Activated T-cell treated with anti-CD3 and anti-CD28 coated beads, Interleukin-2, amount 50 U/mL, for 1 hour (primary cell): ENCODE data around the gene WNT6.

Experiments used
- DNase-seq: peaks from one replicate; pipeline ENCODE4 v3.0.0-alpha.2; 2020

The WNT6 gene

DNA sequence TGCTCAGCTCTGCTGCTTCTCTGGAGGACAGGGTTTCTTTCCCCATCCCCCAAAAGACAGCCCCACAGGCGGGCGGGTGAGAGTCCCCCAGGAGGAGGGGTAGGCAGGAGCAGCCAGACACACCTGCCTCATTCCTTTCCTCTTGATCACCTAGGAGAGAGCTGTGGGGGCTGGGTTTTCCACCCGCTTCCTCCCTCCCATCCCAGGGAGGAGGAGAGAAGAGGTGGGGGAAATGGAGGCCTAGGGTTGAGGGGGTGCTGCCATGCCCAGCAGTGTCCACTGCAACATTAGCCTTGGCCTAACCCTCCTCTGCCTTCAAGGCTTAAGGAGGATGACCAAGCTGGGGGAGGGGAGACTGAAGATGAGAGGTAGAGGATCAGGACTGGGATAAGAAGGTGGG, 35.7 kb downstream of the WNT6 start:
- no peak for DNase-seq

DNA sequence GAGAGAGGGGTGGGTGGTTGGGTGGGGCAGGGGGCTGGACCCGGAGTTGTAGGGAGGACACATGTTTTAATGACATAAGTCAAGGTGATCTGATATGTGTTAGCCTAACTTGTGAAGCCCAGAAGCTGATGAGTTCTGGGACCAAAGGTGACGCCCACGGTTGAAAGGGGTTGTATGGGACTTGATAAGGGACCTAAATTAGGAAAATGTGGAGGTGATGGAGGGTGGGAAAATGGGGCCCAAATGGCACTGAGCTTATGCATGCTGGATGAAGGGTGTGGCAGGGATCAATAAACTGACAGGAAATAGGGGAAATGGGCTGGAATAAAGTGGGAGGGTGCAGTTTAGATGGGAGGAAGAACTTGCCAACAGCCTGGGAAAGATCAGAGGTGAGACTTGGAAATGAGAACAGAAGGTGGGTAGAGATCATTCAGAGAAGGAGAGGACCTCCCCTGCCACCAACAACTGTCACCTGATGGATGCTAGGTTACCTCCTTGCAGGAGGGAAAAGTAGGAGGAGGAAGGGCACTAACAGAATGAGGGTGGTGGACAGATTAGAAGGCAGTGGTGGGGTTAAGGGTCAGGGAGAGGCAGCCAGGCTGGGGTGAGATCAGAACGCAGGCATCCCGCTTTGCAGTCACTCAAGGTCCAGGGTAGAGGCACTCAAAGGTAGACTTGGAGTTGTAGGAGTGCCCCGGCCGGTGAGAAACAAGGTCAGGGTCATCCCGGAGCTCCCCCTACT, 36.3 kb downstream of the WNT6 start:
- DNase-seq = peak; percentile 26

DNA sequence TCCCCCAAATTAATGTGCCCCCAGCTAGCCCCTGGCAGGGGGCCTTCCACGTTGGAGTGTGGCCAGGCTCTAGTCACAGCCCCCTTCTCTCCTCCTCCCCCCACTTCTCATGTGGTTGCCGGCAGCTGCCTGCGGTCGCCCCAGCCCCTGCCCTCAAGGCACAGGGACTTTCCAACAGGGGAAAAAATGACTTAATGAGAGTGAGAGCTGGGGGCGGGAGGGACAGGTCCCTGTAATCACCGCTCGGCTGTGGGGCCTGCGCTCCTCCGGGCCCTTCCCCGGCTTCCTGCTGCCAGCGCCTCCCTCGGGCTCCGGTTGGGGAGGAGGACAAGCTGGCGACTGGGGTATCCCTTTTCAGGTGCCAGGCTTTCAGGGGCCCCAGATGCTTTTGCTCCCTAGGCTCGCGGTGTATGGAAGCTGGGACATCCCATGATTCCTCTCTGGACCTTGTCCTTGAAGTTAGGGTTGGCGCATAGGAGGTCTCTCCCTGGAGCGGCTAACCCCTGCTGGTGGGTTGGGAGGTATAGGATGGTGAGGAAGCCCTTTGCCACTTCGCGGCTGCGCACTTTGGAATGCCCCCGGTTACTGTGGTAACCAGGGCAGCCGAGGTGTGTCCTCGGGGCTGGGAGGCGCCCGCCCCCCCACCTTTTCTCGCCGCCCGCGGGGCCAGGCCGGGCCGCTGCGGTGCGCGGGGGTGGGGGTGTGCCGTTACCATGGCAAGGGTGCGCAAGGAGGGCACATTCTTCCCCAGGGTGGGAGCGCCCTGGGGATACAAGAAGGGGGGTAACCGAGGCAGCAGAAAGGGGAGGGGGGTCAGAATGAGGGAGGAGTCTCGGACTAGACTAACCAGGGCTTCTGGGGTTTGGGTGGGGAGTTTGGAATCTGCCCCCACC, 37.1 kb downstream of the WNT6 start:
- peak; percentile 82 for DNase-seq

DNA sequence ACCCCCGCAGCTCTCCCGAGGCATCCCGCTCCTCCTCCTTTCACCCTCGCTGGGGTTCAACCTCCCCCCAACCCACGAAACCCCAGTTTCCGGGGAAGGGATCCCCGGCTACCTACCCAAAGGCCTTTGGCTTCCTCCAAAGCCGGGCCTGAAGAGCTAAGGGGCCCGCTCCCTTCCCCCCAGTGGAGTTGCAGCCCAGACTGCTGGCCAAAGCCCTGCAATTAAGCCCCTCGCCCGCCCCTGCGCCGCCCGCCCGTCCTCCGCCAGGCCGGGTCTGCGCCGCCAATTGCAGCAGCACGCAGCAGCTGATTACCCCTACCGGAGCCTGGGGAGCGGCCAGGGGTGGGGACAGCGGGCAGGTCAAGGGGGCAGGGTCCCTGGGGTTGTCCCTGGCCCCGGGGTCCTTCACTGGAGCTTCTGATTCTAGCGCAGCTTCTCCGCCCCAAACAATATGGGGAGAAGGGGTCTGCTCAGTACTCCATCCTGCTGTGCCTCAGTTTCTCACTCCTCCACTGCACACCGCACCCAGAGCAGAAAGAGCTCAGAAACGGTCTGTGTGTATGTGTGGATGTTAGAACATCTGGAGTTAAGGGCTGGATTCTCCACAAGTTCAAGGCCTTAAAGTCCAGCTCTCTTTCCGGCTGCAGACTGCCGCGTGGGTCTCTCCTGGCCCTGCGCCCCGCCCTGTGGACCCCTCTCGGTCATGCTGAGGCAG, 37.9 kb downstream of the WNT6 start:
- peak; percentile 52 for DNase-seq

DNA sequence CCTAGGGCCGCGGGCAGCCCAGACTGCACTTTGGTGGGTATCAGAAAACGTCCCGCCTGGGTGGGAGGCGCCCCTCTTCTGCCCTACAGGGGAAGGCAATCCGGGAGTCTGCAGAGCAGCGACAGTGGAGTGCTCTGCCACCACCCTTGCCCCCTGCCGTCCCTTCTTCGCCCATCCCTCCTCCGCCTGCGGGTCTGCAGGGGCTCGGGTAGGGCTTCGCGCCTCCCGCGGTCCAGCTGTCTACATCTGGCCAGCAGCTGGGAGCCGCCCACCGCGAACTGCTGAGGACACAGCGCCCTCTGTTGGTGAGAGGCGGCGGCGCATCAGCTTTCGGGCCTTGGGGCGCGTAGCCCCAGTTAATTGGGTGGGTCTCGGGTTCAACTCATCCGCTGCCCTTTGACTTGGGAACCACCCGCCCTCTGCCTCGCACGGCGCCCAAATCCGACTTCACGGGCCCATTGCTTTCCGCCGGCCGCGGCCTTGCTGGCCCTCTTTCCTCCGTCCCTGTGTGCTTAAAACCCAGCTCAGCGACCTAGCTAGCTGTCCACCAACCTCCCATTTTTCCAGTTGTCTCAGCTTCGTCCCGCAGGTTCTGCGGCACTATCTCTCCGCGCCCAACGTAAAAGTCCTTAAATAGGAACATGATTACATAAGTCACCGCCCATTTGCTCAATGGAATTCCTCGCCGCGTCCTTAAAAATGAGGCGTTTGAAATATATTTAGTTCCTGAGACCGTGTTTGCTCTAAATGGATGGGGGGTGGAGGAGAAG, 38.7 kb downstream of the WNT6 start:
- peak; percentile 88 for DNase-seq

DNA sequence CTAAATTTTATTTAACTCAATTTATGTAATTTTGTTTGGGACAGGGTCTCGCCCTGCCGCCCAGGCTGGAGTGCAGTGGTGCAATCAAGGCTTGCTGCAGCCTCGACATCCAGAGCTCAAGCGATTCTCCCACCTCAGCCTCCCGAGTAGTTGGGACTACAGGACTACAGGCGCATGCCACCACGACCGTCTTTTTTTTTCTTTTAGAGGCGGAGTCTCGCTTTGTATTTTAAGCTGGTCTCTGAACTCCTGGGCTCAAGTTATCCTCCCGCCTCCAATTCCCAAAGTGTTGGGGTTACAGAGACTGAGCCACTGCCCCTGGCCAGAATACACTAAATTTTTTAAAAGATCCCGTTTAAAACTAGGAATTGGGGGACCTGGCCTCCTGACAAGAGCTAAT, 39.5 kb downstream of the WNT6 start:
- DNase-seq = no peak

DNA sequence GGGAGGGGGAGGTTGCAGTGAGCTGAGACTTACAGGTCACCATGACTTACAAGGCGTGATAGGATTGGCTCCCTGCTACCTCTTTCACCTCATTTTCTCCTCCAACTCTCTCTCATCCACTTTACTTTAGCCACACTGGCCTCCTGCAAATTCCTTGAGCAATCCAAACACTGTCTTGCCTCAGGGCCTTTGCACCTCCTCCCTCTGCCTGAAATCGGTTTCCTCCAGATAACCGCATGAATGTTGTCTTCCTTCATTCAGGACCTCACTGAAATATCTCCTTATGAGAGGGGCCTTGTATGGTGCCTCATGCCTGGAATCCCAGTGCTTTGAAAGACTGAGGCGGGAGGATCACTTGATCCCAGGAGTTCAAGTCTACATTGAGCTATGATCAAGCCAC, 42.8 kb downstream of the WNT6 start:
- DNase-seq = no peak

DNA sequence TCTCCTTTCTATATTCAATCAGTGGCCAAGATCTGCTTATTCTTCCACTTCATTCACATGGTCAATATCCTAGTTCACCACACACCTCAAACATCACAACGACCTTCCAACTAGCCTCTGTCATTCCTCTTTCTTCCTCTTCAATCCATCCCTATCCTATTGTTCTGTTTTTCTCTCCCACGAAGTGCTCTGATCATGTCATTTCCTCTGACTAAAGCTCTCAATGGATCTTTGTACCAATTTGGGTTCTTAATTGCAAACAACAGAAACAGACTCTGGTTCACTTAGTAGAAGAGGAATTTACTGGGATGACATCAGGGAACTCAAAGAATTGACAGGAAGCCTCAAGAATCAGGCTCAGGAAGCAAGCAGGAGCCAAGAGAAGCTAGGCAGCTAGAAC, 44.6 kb downstream of the WNT6 start:
- no peak for DNase-seq

DNA sequence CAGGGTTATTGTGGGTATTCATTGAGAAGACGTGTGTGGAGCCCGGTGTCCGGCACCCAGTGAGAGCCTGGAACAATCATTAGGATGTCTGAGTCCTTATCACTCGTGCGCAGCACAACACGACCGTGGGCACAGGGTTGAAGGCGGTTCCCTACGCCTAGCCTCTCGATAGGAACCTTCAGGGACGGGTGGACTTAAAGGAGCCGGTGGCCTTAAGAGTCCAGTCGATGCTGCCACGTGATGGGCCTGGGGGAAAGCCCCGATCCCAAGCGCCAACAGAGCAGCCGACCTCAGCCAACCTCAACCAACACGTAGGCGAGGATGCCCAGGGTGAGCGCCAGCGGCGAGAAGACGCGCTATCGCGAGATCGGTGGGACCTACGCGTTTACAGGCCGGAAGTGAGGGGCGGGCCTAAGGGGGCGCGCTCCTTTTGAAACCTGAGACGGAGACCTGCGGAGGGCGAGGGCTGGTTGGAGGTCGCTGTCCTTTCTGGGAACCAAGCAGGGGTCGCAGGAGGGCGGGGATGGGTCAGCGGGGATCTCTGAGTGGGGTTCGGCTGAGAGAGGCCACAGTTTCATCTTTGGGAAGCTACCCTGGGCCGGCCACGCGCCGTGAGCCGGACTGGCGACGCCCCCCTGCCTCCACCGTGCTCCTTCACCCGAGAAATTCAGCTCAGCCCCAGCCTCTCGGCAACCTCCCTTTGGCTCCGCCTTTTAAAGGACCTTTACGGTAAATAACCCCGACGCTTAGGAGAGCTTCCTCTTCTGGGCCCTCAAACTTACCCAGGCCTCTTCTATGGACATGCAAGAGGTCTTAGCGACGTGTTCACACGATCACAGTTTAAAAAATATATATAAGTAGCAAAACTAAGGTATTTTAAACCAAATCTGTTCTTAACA, 49.4 kb downstream of the WNT6 start:
- DNase-seq = peak; percentile 86

DNA sequence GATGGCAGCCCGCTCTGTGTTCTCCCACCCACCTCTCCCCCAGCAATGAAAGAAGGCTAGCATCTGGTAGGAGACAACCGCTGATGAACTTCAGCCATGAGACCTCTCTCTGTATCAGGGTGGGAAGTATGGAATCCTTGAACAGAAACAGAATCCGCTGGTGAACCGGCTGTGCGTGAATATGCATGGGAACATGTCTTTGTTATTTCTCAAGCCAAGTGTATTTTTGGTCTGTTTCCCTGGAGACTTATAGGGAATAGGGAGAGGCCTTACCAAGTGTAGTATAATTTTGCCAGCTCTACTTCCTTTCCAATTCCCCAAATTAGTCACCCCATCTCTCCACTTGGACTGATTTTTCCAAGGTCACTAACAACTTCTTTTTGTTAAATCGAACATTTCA, 51.1 kb downstream of the WNT6 start:
- DNase-seq = no peak

DNA sequence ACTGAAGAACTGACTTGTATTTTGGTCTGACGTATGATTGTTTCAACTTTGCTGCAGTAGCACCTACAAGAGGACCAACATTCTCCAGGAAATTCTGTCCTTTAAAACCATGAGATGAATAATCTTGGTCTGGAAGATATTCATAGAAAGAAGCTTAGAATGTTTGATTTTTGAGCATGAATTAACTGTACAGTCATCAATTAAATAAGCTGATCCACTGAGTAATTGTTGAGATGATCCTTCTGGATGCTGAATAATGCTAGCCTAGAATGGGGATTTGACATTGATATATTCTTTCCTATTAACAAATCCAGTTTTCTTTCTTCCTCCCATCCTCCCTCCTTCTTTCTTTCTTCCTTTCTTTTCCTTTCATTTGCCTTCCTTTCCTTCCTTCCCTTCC, 60.9 kb downstream of the WNT6 start:
- DNase-seq = no peak
